ENCODE measurements around the gene SERTAD1. TPM values are rescaled to one million over a fixed set of nuclear protein-coding genes. Genes with fewer than 3 reads are reported as not detected.

Gene SERTAD1
- total and polyA plus RNA-seq, 2 of the 8 experiments (the other 6 are each of a cell fraction or from before 2014, with no cell fraction given) = 5.4 to 6.6 TPM

- TF ChIP-seq RBBP5 (IDR thresholded peaks at IDR 0.05; ENCODE audit: borderline replicate concordance, low read depth, low read length) (no peak), TBP (IDR thresholded peaks at IDR 0.05; ENCODE audit: low read depth, low read length) (no peak), MAFK (IDR thresholded peaks at IDR 0.05; ENCODE audit: low read depth, low read length) (no peak), SP4 (IDR thresholded peaks at IDR 0.05; ENCODE audit: low read length) (no peak), SRF (IDR thresholded peaks at IDR 0.05; ENCODE audit: low read depth, low read length) (no peak)
Measured at GRCh38 chr19:40388481-40388880, 37.3 kb downstream of the SERTAD1 start (continued).
